ENCODE results near the gene HDAC2.

DNA sequence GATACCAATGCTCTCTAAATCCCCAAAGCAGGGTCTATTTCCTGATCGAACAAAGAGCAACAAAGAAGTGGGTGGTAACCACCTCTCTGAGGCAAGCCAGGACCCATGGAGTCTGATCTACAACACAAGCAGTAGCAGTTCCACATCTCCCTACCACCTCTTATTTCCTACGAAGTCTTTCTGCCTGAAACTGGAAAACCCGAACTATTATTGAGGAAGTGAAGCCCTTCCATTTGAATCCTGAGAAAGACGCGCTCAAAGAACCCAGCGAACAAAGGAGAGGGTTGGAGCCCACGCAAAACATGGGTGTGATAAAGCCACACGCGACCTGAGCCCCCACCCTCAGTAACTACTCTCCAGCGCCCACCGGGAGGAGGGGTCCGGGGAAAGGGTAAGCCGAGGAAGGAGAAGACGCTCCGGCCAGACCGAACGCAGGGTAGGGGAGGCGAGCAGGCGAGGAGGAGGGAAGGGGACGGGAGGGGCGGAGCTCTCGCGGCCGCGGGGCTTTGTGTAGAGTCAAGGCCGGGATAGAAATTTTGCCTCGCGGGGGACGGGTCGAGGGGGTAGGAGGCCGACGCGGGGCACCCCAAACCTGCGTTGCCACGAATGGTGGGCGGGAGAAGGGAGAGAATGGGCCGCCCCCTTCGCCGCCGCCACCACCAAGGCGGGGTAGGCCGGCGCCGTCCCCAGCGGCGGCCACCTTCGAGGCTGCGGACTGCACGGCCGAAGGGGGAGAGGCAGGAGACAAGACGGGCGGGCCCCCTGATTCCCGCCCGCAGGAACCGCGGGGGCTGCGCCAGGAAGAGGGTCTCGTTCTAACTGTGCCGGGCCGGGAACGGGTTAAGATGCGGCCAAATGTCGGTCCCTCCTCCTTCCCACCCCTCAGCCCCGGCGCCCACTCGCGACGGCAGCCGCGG lies 802 bp downstream of the HDAC2 start:
- TF ChIP-seq GLIS3 (CRISPR knock-in tag; IDR thresholded peaks at IDR 0.05) = no peak
- TF ChIP-seq, protein P1, sequence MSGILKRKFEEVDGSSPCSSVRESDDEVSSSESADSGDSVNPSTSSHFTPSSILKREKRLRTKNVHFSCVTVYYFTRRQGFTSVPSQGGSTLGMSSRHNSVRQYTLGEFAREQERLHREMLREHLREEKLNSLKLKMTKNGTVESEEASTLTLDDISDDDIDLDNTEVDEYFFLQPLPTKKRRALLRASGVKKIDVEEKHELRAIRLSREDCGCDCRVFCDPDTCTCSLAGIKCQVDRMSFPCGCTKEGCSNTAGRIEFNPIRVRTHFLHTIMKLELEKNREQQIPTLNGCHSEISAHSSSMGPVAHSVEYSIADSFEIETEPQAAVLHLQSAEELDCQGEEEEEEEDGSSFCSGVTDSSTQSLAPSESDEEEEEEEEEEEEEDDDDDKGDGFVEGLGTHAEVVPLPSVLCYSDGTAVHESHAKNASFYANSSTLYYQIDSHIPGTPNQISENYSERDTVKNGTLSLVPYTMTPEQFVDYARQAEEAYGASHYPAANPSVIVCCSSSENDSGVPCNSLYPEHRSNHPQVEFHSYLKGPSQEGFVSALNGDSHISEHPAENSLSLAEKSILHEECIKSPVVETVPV (CRISPR knock-in tag; IDR thresholded peaks at IDR 0.05) = no peak
- TF ChIP-seq, protein P2, sequence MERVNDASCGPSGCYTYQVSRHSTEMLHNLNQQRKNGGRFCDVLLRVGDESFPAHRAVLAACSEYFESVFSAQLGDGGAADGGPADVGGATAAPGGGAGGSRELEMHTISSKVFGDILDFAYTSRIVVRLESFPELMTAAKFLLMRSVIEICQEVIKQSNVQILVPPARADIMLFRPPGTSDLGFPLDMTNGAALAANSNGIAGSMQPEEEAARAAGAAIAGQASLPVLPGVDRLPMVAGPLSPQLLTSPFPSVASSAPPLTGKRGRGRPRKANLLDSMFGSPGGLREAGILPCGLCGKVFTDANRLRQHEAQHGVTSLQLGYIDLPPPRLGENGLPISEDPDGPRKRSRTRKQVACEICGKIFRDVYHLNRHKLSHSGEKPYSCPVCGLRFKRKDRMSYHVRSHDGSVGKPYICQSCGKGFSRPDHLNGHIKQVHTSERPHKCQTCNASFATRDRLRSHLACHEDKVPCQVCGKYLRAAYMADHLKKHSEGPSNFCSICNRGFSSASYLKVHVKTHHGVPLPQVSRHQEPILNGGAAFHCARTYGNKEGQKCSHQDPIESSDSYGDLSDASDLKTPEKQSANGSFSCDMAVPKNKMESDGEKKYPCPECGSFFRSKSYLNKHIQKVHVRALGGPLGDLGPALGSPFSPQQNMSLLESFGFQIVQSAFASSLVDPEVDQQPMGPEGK (CRISPR knock-in tag; IDR thresholded peaks at IDR 0.05; ENCODE audit: borderline replicate concordance) = no peak
- TF ChIP-seq ZNF70 (CRISPR knock-in tag; IDR thresholded peaks at IDR 0.05) = no peak
- TF ChIP-seq, protein P3, sequence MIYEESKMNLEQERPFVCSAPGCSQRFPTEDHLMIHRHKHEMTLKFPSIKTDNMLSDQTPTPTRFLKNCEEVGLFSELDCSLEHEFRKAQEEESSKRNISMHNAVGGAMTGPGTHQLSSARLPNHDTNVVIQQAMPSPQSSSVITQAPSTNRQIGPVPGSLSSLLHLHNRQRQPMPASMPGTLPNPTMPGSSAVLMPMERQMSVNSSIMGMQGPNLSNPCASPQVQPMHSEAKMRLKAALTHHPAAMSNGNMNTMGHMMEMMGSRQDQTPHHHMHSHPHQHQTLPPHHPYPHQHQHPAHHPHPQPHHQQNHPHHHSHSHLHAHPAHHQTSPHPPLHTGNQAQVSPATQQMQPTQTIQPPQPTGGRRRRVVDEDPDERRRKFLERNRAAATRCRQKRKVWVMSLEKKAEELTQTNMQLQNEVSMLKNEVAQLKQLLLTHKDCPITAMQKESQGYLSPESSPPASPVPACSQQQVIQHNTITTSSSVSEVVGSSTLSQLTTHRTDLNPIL (CRISPR knock-in tag; IDR thresholded peaks at IDR 0.05; ENCODE audit: low read depth) = no peak
- TF ChIP-seq TCF4 (CRISPR knock-in tag; IDR thresholded peaks at IDR 0.05; ENCODE audit: borderline replicate concordance) = no peak
- no peak for TF ChIP-seq RARB (CRISPR knock-in tag; IDR thresholded peaks at IDR 0.05)
- TF ChIP-seq, protein P4, sequence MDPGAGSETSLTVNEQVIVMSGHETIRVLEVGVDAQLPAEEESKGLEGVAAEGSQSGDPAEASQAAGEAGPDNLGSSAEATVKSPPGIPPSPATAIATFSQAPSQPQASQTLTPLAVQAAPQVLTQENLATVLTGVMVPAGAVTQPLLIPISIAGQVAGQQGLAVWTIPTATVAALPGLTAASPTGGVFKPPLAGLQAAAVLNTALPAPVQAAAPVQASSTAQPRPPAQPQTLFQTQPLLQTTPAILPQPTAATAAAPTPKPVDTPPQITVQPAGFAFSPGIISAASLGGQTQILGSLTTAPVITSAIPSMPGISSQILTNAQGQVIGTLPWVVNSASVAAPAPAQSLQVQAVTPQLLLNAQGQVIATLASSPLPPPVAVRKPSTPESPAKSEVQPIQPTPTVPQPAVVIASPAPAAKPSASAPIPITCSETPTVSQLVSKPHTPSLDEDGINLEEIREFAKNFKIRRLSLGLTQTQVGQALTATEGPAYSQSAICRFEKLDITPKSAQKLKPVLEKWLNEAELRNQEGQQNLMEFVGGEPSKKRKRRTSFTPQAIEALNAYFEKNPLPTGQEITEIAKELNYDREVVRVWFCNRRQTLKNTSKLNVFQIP (CRISPR knock-in tag; IDR thresholded peaks at IDR 0.05; ENCODE audit: borderline replicate concordance, low read depth) = no peak
- TF ChIP-seq CSDC2 (CRISPR knock-in tag; IDR thresholded peaks at IDR 0.05) = no peak
- no peak for TF ChIP-seq ZC3H10 (CRISPR knock-in tag; IDR thresholded peaks at IDR 0.05)
- no peak for TF ChIP-seq ZNF565 (CRISPR knock-in tag; conservative IDR thresholded peaks at IDR 0.05; ENCODE audit: low read depth)

Measured in SK-N-SH treated with all-trans-retinoic acid at 6 μM for 48 hours (cell line).